HG02885 (cell line): ENCODE measurements around the gene GPR161.

ENCODE experiments used
- ATAC-seq: cut with Tn5 transposase; IDR thresholded peaks from one replicate; pipeline ENCODE4 v1.9.1; 2021; ENCODE audit warnings: mild to moderate bottlenecking; ENCODE audit not compliant: unreplicated experiment, poor library complexity

The GPR161 gene

DNA sequence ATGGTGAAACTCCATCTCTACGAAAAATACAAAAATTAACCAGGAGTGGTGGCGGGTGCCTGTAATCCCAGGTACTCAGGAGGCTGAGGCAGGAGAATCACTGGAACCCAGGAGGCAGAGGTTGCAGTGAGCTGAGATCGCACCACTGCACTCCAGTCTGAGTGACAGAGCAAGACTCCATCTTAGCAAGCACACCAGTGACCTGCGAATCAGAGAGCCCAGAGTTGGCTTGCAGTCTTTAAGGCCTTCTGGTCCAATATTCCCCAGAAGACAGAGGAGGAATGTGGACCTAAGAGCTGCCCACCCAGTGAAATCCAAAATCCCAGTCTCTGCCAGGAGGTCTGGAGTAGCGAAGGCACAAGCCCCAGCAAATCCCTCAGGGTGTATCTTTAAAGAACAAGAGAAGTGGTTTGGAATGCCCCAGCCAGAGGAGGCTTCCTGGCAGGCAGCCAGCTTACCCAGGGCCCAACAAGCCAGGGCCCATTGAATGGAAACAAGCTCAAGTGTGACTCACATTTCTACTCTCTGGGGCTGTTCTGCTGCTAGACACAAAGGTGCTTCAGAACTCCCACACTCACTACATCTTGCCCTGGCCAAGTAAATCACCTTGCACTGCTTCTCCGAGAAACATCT, 23.9 kb downstream of the GPR161 start:
- ATAC-seq, result no peak

GRCh38 chr1:168110896-168111545, 25.7 kb downstream of the GPR161 start:
- no peak for ATAC-seq

- no peak for ATAC-seq
Observed at GRCh38 chr1:168106274-168106673, 30.5 kb downstream of the GPR161 start.

DNA sequence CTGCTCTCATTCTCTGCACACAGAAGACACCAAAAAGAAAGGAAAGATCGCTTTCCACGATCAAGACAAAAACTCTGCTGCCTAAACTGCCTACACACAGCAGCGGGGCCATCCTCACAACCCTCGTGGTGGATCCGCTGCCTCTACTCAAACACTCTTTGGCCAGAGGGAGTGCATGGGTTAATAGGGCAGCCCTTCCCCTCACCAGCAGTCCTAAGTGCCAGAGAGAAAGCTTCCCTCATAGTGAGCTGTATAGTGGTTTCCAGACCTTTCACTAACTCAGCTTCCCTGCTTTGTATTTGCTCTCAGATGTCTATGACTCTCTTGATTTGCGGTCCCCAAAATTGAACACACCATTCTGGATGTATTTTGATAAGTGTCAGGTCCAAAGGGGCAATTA, 30.9 kb downstream of the GPR161 start:
- ATAC-seq, result no peak

GRCh38 chr1:168104535-168104934, 32.2 kb downstream of the GPR161 start:
- no peak for ATAC-seq

DNA sequence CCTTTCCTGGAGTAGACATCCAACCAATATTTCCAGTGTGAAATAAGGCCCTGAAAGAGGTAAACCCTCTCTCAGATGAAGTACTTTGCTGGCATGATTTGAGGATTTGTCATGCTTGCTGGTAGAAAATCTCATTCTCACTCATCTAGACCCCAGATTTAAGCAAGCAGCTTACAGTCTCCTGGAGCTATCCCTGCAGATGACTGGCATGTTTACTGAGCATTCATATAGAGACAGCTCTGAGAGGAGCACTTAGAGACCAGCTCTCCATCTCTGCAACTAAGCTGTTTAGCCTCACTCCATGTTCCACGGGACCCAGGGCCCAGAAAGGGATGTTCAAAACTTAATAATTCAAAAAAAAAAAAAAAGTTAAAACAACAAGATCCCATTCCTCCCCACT, 34.2 kb downstream of the GPR161 start:
- no peak for ATAC-seq

DNA sequence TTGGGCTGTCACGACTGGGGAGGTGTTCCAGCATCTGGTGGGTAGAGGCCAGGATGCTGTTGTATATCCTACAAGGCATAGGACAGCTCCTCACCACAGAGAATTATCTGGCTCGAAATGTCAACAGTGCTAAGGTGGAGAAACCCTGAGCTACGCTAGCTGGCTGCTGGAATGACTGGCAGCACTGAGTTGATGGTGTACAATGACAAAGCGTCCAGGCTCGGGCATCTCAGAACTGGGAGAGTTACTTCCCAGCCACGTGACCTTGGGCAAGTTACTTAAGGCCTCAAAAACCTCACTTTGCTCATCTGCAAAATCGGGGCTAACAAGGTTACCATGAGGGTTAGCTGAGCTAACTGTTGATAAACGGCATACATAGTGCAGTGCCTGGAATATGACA, 35.4 kb downstream of the GPR161 start:
- no peak for ATAC-seq

DNA sequence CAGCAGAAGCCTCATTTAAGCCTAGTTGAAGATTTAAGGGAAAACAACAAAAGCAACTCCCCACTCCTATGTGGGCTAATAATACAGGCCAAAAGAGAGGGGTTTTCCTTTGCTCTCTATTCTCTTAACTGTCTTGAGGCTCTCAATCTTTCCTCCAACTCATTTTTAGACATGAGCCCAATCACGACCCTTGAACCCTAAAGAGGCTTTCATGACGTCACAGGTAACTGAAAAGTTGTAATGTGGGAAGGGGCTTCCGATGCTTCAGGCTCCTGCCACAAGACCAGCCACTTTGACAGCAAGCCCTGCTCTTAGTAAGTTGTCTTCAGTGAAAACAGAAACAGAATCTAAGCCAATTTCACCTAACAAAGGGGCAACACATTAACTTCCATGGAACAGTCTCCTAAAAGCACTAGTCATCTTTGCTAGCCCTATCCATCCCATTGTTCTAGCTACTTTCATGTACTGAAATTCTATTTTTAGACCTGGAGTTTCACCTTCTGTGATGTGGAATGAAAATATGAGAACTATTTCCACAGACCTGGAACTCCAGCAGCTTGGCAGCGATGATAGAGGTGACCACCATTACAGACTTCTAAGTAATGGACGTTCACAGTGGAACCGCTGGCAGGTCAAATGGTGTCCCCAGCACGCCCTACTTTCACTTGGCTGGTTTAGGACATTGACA, 36.3 kb downstream of the GPR161 start:
- no peak for ATAC-seq

GRCh38 chr1:168099337-168099801, 37.4 kb downstream of the GPR161 start:
- ATAC-seq, result no peak

- no peak for ATAC-seq
Observed at GRCh38 chr1:168098534-168099320, 38.0 kb downstream of the GPR161 start.

DNA sequence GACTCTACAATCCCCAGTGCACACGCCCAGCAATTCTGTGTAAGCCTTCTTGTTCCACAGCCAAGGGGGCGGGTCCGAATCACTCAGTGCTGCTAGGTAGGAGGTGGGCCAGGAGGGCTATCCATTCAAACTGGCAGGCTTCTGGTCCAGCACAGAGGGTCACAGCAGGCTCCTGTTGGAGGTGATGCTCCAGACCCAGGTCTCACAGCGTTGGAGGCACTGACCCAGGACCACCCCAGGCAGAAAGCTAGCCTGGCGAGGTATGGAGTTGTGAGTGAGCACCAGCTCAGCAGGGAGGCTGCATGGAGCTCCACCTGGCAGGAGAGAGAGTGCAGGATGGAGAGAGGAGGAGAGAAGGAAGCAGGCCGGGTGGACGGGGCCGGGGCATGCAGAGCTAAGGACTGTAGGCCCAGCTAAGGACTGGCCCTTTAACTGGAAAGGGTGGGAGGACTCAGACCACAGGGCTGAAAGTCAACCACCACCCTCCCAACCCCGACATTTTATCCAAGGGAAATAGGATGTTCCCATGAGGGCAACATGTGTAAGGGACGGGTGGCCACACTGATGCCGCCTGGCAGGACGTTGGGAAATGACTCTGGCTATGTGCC, 38.7 kb downstream of the GPR161 start:
- ATAC-seq, result no peak

- no peak for ATAC-seq
Observed at GRCh38 chr1:168096296-168097165, 40.2 kb downstream of the GPR161 start.

DNA sequence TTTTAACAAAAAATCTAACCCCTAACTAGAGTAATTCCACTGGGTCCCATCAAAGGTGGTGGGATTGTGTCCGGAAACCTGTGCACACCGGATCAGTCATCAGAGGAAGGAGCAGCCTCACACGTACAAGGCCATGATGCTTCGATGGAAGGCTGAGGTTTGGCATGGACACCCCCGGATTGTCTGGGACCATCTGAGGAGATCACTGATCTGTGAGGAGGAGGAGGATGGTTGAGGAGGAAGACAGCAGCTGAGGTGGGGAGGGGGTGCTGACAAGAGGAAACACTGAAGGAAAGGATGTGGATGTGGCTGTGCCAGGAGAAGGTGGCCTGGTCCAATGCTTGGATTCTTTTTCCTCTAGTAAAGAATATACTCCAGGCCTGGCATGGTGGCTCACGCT, 41.3 kb downstream of the GPR161 start:
- no peak for ATAC-seq

- no peak for ATAC-seq
Observed at GRCh38 chr1:168093616-168094015, 43.1 kb downstream of the GPR161 start.

DNA sequence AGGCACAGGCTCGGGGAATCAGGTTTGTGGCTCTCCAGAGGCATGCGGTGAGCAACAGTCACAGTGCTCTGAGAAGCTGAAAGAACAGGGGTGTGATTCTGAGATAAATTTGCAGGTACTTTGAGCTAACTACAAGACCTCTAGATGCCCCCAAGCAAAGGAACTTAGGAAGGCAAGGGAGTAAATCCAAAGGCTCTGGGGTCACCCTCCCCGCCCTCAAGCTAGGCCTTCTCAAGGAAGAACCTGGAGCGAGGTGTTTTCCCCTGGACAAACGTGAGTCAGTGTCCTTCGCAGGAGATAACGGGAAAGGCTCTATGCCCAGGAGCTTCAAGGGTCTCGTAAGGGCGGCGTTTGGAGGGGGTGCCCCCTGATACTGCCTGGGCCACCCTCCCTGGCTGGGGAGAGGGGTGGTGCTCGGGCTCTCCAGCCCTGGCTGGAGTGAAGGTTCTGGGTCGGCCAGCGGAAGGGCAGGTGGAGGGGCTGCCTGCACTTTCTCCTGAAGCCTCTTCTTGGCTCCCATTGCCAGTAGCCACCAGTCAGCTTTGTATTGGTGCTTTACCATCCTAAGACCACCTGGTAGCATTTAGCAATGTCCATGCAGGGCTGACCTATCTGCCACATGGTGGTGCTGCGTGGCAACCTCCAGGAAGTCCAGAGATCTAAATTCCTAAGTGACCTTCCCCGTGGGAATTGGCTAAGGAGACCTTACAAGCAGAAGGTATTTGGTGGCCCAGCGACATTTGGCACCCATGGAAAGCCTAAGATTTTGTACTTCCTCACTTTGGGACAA, 44.0 kb downstream of the GPR161 start:
- no peak for ATAC-seq

DNA sequence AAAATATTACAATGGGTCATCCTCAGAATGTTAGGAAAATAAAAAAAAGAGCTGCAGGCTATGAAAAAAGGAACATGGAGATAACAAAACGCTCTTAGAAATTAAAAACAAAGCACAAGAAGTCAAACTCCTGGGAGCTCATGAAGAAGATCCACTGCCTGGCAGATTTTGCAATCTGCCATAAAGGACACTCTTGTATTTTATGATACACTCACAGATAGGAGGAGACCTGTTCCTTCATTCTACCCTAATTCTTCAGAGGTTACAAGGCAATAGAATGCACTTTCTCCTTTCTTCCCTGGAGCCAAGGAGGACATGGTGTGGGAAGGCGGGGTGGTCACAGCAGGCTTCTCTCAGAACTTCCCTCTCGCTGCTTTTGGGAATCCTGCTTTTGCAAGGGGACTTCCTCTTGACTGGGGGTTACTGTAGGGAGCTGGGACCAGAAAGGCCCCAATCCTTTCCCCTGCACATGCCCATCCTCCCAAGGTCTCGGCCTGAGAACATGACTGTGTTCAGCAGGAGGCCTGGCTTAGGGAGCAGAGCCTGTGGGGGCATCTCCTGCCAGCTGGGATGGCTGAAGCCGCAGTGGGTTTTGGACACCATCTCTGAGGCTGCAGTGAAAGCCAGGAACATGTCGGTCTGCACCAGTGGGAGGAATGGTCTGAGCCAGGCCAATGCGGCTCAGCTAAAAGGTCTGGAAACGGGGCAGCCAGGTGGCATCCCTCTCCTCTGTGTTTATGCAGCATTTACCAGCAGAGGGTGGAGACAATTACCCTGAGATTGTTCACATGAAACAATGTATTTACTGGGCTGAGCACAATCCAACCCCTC, 44.8 kb downstream of the GPR161 start:
- ATAC-seq, result no peak

GRCh38 chr1:168091063-168091462, 45.7 kb downstream of the GPR161 start:
- no peak for ATAC-seq

DNA sequence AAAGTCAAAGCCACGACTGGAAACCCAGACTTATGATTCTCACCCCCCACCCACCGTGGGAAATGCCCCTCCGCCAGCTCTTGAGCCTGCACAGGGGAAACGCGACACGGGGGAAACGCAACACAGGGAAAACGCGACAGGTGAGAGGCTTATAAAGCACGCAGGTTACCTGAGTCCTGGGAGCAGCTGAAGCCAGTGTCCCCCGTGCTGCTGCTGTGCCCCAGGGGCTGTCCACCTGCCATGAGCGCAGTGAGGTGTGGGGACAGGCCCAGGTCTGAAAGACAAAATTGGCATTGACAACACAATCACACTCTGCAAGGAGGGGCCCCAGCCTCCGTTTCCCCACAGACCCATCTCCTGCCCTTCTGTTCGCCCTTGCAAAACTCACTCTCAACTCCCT, 46.3 kb downstream of the GPR161 start:
- ATAC-seq, result no peak
